Activated CD8-positive, alpha-beta T cell treated with anti-CD3 and anti-CD28 coated beads for 36 hours (primary cell): ENCODE measurements around the gene DISP2. TPM values are rescaled to one million over a fixed set of nuclear protein-coding genes. Genes with fewer than 3 reads are reported as not detected.

Experiments
- ATAC-seq: fragments of 200-7000 bp; cut with Tn5 transposase; one replicate; pipeline ENCODE4 v1.10.0; 2021; ENCODE audit warnings: mild to moderate bottlenecking, moderate library complexity
- CTCF ChIA-PET: fragments of 350-600 bp; sonication (Branson Sonifier 250); formaldehyde crosslinking; loops from one replicate; lab custom pipeline; 2021; ENCODE audit warnings: antibody characterized with exemption; lab: Charles Lee
- POLR2A ChIA-PET: fragments of 350-600 bp; sonication (Branson Sonifier 250); formaldehyde crosslinking; loops from one replicate; lab custom pipeline; 2021; ENCODE audit warnings: antibody characterized with exemption; lab: Charles Lee
- DNase-seq: peaks from one replicate; pipeline ENCODE4 v3.0.0-alpha.2; 2020
- H3K27ac Mint-ChIP-seq: one replicate; pipeline ENCODE4 v1.8.0; 2021; ENCODE audit warnings: mild to moderate bottlenecking, mixed read lengths
- H3K27me3 Mint-ChIP-seq: one replicate; pipeline ENCODE4 v1.8.0; 2021; ENCODE audit warnings: mixed read lengths
- H3K36me3 Mint-ChIP-seq: one replicate; pipeline ENCODE4 v1.8.0; 2021; ENCODE audit warnings: low read depth, mixed read lengths
- H3K4me1 Mint-ChIP-seq: one replicate; pipeline ENCODE4 v1.8.0; 2021; ENCODE audit warnings: low read depth, mixed read lengths
- H3K4me3 Mint-ChIP-seq: one replicate; pipeline ENCODE4 v1.8.0; 2021; ENCODE audit warnings: mild to moderate bottlenecking, moderate library complexity, mixed read lengths
- H3K9me3 Mint-ChIP-seq: one replicate; pipeline ENCODE4 v1.8.0; 2021; ENCODE audit warnings: mixed read lengths
- CTCF ChIP-seq: fragments of 200-600 bp; IDR thresholded peaks from one replicate; pipeline ENCODE4 v1.8.0; 2022; ENCODE audit warnings: antibody characterized with exemption, mild to moderate bottlenecking
- intact Hi-C: fragments of 100-400 bp; cut with micrococcal nuclease; formaldehyde crosslinking; loops from one replicate; pipeline ENCODE4 v1.10.0; 2022
- total RNA-seq, 2 experiments: library from RNA; stranded (reverse); gene quantifications; one replicate each; pipeline ENCODE4 v1.2.3, GENCODE V29; 2021

The DISP2 gene
- total RNA-seq, 2 experiments from 2014 or later, result 0.09 to 0.20 TPM

- intact Hi-C loops, result no loop called here
- Mint-ChIP-seq H3K9me3 (no peaks in the 10 kb centered on the region), H3K4me3 (no peak overlapping the region), H3K27ac (no peak overlapping the region), H3K27me3 (no peaks in the 10 kb centered on the region), H3K36me3 (no peaks in the 10 kb centered on the region), H3K4me1 (peaks cover 20% of the 10 kb centered on the region)
- POLR2A ChIA-PET, result interaction anchor here (0.6 to 2.6 kb wide), 5 partner anchors 8 to 50 kb away, joined by 3 to 7 read pairs (median 3); partner anchors contain the start of gene IVD
- no peak for TF ChIP-seq CTCF
- CTCF ChIA-PET, result interaction anchor here (0.9 to 5.3 kb wide), 4 partner anchors 12 to 91 kb away, joined by 4 to 74 read pairs (median 22); partner anchors contain the start of gene DISP2
- no peak for DNase-seq
- ATAC-seq, result no peak
Measured at GRCh38 chr15:40369971-40370370, 12.0 kb downstream of the DISP2 start.

GRCh38 chr15:40372981-40373380 lies 15.0 kb downstream of the DISP2 start:
- peaks cover 4% of the 10 kb centered on the region for H3K4me1 Mint-ChIP-seq
- intact Hi-C loops, result no loop called here
- POLR2A ChIA-PET, result interaction anchor here (2.5 kb wide), 1 partner anchor 10 kb away, joined by 9 read pairs; the partner anchor contains the start of gene KNSTRN
- no peaks in the 10 kb centered on the region for H3K36me3 Mint-ChIP-seq
- no peak for ATAC-seq
- no peak for DNase-seq
- no peak overlapping the region for H3K27ac Mint-ChIP-seq
- CTCF ChIA-PET, result interaction anchor here (1.5 to 2.3 kb wide), 4 partner anchors 29 to 98 kb away, joined by 4 to 10 read pairs (median 6); no protein-coding TSS in a partner anchor
- H3K4me3 Mint-ChIP-seq, result no peak overlapping the region
- TF ChIP-seq CTCF, result no peak
- no peaks in the 10 kb centered on the region for H3K9me3 Mint-ChIP-seq
- H3K27me3 Mint-ChIP-seq, result no peaks in the 10 kb centered on the region

- Mint-ChIP-seq H3K36me3 (no peaks in the 10 kb centered on the region), H3K27ac (no peak overlapping the region), H3K9me3 (no peaks in the 10 kb centered on the region), H3K27me3 (no peaks in the 10 kb centered on the region), H3K4me1 (peaks cover 6% of the 10 kb centered on the region), H3K4me3 (no peak overlapping the region)
- DNase-seq (no peak), ATAC-seq (no peak)
- POLR2A ChIA-PET, result interaction anchor here (0.9 kb wide), 1 partner anchor 8 kb away, joined by 3 read pairs; no protein-coding TSS in a partner anchor
- intact Hi-C loops, result no loop called here
- CTCF ChIA-PET, result interaction anchor here (1.1 to 4.5 kb wide), 3 partner anchors 9 to 142 kb away, joined by 3 to 26 read pairs (median 5); no protein-coding TSS in a partner anchor
- TF ChIP-seq CTCF, result no peak
Measured at GRCh38 chr15:40377606-40378005, 19.6 kb downstream of the DISP2 start.

GRCh38 chr15:40379374-40379773 lies 21.4 kb downstream of the DISP2 start:
- Mint-ChIP-seq H3K27ac (no peak overlapping the region), H3K27me3 (no peaks in the 10 kb centered on the region), H3K36me3 (peaks cover 8% of the 10 kb centered on the region), H3K4me1 (peaks cover 15% of the 10 kb centered on the region), H3K4me3 (no peak overlapping the region), H3K9me3 (no peaks in the 10 kb centered on the region)
- DNase-seq (no peak), ATAC-seq (no peak)
- no peak for TF ChIP-seq CTCF
- CTCF ChIA-PET, result interaction anchor here (2.0 to 4.5 kb wide), 2 partner anchors 11 to 43 kb away, joined by 5 to 26 read pairs; no protein-coding TSS in a partner anchor
- intact Hi-C loops, result no loop called here
- POLR2A ChIA-PET, result interaction anchor here (1.3 to 1.8 kb wide), 2 partner anchors 10 to 31 kb away, joined by 3 to 6 read pairs; no protein-coding TSS in a partner anchor

GRCh38 chr15:40379853-40380252 lies 21.8 kb downstream of the DISP2 start:
- no peak overlapping the region for H3K4me3 Mint-ChIP-seq
- no peaks in the 10 kb centered on the region for H3K9me3 Mint-ChIP-seq
- DNase-seq (no peak), ATAC-seq (no peak)
- no peaks in the 10 kb centered on the region for H3K27me3 Mint-ChIP-seq
- H3K27ac Mint-ChIP-seq, result no peak overlapping the region
- ChIA-PET POLR2A (interaction anchor here (1.3 to 1.8 kb wide), 2 partner anchors 10 to 31 kb away, joined by 3 to 6 read pairs; no protein-coding TSS in a partner anchor), CTCF (interaction anchor here (0.9 to 4.5 kb wide), 2 partner anchors 11 to 41 kb away, joined by 3 to 26 read pairs; no protein-coding TSS in a partner anchor)
- TF ChIP-seq CTCF, result no peak
- intact Hi-C loops, result no loop called here
- H3K4me1 Mint-ChIP-seq, result peaks cover 19% of the 10 kb centered on the region
- H3K36me3 Mint-ChIP-seq, result peaks cover 13% of the 10 kb centered on the region
